Ectodermal cell (in vitro differentiated cells): ENCODE data around the gene WDFY4.

ENCODE experiments used
- H3K27ac ChIP-seq: 2 replicates; pipeline ENCODE4 v1.7.0; 2013; ENCODE audit warnings: mild to moderate bottlenecking, low read depth, low read length; ENCODE audit not compliant: insufficient read depth, poor library complexity, severe bottlenecking
- H3K27me3 ChIP-seq: 2 replicates; pipeline ENCODE4 v1.7.0; 2013; ENCODE audit warnings: mild to moderate bottlenecking, low read length; ENCODE audit not compliant: insufficient read depth, control insufficient read depth, poor library complexity, severe bottlenecking
- H3K36me3 ChIP-seq: one replicate; pipeline ENCODE4 v1.7.0; 2013; ENCODE audit warnings: low read length; ENCODE audit not compliant: control insufficient read depth, insufficient read depth
- H3K4me1 ChIP-seq: one replicate; pipeline ENCODE4 v1.7.0; 2013; ENCODE audit warnings: low read length; ENCODE audit not compliant: control insufficient read depth, insufficient read depth
- H3K4me3 ChIP-seq: 2 replicates; pipeline ENCODE4 v1.7.0; 2013; ENCODE audit warnings: low read depth, low read length, control low read depth; ENCODE audit not compliant: insufficient read depth
- H3K9me3 ChIP-seq: 2 replicates; pipeline ENCODE4 v1.7.0; 2013; ENCODE audit warnings: mild to moderate bottlenecking, low read length, moderate library complexity; ENCODE audit not compliant: control insufficient read depth
- WGBS, 2 experiments: methylation state at CpG; one replicate each; pipeline ENCODE4 v1.1.7; 2013; ENCODE audit warnings: missing lambda C conversion rate in 2 of 2; 5-methylcytosine and 5-hydroxymethylcytosine counted together

The WDFY4 gene

DNA sequence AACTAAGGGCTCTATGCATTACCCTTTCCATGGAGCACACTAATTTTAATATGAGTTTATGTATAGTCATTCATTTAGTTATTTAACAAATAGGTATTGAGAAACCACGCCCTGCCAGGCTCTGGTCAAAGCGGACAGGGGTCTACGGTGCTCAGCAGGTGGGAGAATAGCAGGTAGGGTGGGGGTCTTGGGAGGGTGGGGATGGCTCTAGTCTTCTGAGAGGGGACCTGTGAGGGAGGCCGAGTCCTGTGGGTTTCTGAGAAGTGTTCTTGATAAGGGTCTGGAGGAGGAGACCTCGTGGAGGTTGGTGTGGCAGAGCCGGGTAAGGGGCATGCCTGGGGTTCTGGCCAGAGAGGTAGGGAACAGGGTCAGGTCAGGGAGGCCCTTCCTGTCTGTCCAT, 1.1 kb downstream of the WDFY4 start:
- Histone ChIP-seq H3K27me3 (no peaks in the 10 kb centered on the region), H3K4me1 (no peaks in the 10 kb centered on the region), H3K4me3 (no peak overlapping the region), H3K27ac (no peak overlapping the region), H3K36me3 (no peaks in the 10 kb centered on the region), H3K9me3 (no peaks in the 10 kb centered on the region)
- 90 to 98% methylated on average over 6 of the region's 6 CpGs for WGBS, 2 experiments

DNA sequence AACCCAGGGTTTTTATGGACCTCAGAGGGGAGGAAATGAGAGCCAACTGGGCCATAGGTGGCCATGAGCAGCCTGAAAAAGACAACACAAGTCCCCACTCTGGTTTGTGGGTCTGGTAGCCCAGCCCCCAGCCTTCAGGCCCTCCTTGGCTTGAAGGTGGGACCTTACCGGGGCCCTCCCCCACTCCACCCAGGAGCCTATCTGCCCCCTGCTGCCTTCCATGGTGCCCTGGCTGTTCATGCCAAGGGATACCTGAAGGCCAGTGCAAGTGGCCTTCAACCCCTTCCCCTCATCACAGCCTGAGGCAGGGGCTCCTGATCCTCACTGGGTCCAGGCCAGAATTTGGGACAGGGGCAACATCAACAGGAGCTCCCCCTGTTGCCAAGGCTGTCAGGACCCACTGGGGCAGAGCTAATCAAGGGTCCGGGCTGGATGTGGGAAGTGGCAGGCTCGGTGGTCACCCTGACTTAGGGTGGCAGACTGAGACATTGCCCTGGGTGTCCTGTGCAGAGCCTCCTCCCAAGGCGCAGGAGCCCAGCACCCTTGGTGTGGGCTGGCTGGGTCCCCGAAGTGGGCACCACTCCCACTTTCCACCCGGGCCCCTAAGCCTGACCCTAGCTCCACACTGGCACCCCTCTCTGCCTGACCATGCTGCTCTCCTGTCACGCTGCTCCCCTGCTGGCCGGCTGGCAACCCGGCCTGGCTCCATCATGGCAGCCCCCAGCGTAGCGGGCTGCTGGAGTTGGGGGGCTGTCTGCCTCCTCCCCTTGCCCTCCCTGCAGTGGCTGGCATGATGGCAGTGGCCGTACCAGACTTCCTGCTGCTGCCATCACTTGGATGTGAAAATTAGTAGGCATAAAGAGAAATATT, 6.4 kb downstream of the WDFY4 start:
- WGBS, 2 experiments = 90 to 91% methylated on average over 12 of the region's 12 CpGs
- H3K4me3 ChIP-seq = no peak overlapping the region
- H3K36me3 ChIP-seq = no peaks in the 10 kb centered on the region
- H3K27ac ChIP-seq = no peak overlapping the region
- H3K27me3 ChIP-seq = no peaks in the 10 kb centered on the region
- H3K4me1 ChIP-seq = no peaks in the 10 kb centered on the region
- H3K9me3 ChIP-seq = no peaks in the 10 kb centered on the region

DNA sequence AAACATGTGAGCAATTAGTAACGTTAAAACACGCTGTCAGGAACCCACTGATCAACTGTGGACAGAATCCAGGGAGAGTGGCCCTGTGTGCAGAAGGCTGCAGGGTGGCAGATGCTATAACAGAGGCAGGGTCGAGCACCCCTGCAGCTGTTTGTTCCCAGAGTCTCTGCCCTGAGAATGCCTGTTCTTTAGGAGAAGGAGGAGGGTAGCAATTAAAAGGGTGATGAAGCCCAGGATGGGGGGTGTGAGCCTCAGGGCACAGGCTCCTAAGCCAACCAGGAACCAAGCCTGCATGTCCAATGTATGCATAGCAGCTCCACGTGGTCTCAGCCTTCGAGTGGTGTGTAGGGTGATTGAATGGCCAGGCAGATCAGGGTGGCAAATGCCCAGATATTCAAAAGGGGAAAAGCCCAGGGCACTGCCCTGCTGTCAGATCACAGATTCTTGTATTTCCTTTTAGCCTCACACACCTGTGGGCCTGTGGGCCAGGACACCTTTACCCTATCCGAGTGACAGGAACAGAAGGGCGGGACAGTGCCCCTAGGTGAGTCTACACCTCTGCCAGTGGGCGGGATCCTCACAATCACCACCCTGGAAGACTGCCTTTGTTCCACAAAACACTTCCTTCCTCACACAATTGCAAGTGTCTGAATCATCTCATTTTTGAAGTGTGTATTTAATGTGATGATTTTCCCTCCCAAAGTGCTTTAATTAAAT, 7.3 kb downstream of the WDFY4 start:
- H3K9me3 ChIP-seq = no peaks in the 10 kb centered on the region
- H3K27me3 ChIP-seq = no peaks in the 10 kb centered on the region
- H3K4me1 ChIP-seq = no peaks in the 10 kb centered on the region
- 71 to 80% methylated on average over 8 of the region's 8 CpGs for WGBS, 2 experiments
- H3K36me3 ChIP-seq = no peaks in the 10 kb centered on the region
- no peak overlapping the region for H3K4me3 ChIP-seq
- H3K27ac ChIP-seq = no peak overlapping the region

DNA sequence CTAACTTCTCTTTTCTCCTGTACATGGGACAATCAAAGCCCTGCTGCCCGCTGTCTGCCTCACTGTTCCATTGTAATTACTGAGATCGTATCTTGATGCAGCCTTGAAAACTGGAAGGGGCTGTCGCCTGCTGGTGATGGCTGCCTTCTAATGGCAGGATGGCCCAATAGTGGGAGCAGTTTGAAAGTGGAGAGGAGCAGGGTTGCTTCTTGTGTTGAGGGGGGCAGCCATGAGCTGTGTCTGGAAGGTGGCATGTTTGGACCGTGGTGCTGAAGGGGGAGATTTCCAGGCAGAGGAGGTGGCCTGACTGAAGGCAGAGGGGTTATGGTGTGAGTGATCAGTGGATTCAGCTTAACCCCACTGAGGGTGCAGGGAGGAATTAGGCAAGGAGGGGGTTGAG, 8.1 kb downstream of the WDFY4 start:
- H3K4me3 ChIP-seq = no peak overlapping the region
- 87 to 90% methylated on average over 4 of the region's 4 CpGs for whole genome bisulfite sequencing, 2 experiments
- no peak overlapping the region for H3K27ac ChIP-seq
- no peaks in the 10 kb centered on the region for H3K9me3 ChIP-seq
- H3K4me1 ChIP-seq = no peaks in the 10 kb centered on the region
- H3K27me3 ChIP-seq = no peaks in the 10 kb centered on the region
- no peaks in the 10 kb centered on the region for H3K36me3 ChIP-seq

DNA sequence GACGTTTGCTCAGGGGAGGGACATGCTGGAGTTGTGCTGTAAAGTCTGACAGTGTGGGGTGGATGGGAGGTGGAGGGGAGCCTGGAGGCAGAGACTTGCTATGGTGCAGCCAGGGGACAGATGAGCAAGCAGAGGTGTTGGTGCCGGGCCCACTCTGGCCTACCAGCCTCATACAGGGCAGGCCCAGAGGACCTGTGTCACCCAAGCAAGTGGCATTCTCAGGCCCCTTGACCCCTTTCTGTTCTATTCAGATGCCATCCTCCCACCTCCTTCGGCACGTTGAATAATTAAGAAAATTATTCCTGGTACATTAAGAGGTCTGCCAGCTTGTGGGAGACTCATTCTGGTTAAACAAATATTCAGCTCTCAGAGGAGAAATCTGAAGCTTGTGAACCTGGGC, 8.5 kb downstream of the WDFY4 start:
- Histone ChIP-seq H3K27me3 (no peaks in the 10 kb centered on the region), H3K27ac (no peak overlapping the region), H3K4me3 (no peak overlapping the region), H3K4me1 (no peaks in the 10 kb centered on the region), H3K9me3 (no peaks in the 10 kb centered on the region), H3K36me3 (no peaks in the 10 kb centered on the region)
- WGBS, 2 experiments = 88 to 90% methylated on average over 4 of the region's 4 CpGs

DNA sequence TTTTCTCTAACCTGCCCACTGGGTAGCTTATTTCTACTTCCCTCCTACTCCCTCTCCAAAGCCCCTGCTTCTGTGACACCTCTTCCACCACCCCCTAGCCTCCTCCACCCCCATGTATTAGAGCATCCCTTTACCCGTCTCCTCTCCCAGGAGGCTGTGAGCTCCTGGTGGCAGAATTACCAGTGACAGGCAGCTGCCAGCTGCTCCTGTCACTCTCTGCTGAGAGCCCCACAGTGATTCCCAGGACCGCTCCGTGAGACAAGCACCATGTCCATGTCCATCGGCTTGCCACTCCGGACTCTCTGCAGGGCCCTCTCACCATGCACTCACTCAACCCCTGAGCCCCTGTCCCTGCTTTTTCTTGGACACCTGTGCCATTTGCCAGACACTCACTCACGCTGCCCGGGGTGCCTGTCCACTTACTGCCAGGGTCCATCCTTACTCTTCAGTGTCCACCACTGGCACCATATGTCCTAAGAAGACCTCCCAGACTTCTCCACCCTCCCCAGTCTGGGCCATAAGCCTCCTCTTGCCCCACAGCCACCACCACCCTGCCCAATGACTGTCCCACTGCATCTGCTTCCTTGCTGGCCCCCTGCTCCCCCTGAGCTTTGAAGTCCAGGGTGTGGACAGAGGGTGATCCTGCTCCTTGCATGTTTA, 9.8 kb downstream of the WDFY4 start:
- Histone ChIP-seq H3K4me1 (no peaks in the 10 kb centered on the region), H3K36me3 (no peaks in the 10 kb centered on the region), H3K27ac (no peak overlapping the region), H3K9me3 (no peaks in the 10 kb centered on the region), H3K4me3 (no peak overlapping the region), H3K27me3 (no peaks in the 10 kb centered on the region)
- WGBS, 2 experiments = 88 to 91% methylated on average over 7 of the region's 7 CpGs

DNA sequence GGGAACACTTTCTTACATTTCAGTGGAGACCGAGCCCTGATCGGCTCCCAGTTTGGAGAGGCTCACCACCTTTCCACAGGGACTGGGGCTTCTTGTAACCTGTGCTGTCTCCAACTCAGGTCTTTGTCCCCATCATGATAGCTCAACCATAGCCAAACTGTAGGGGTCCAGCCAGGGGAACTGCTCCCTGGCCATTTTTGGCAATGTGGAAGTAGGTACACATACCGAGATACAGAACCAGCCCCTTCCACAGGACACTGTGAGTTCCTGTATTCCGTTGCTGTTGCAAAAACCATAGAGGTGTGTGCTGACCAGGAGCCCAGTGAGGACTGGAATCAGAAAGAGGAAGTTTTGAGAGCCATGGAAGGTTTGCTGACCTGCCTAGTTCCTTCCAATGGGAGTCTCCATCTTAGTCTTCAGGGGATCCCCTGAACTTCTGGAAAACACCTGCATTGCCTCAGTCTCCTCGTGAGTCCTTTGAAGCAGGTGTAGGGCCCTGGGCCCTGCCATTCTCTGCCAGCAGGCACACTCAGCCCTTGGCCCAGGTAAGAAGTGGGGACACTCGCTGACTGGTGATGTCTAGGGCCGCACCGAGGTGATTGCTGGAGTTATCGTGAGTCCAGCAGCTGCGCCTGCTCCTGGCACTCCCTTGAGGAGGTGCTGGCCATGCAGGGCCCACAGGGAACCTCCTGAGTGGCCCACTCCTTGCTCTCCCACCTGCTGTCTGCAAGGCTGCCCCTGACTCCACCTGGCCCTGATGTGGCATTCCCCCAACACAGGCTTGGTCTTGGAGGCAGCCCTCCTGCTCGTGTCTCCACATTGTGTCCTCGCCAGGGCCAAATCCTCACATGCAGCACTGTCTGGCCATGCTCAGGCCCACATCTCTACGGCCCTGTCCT, 11.2 kb downstream of the WDFY4 start:
- H3K9me3 ChIP-seq = no peaks in the 10 kb centered on the region
- no peak overlapping the region for H3K4me3 ChIP-seq
- H3K27me3 ChIP-seq = no peaks in the 10 kb centered on the region
- no peaks in the 10 kb centered on the region for H3K4me1 ChIP-seq
- WGBS, 2 experiments = 94% methylated on average over 13 of the region's 13 CpGs
- no peaks in the 10 kb centered on the region for H3K36me3 ChIP-seq
- H3K27ac ChIP-seq = no peak overlapping the region

DNA sequence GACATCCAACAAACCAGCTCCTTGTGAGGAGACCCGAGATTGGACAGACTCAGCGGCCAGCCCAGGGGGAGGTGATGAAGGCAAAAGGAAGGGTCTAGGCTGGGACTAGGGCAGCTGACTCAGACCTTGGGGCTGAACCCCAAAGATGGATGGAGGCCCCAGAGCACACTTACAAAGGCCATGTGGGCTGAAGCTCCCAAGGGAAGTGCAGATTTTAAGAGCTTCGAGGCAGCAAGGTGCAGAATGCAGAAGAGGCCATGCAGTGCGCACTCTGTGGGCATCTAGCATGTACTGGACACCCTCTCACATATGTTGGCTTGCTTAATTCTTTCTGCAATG, 11.8 kb downstream of the WDFY4 start:
- Histone ChIP-seq H3K27me3 (no peaks in the 10 kb centered on the region), H3K4me1 (no peaks in the 10 kb centered on the region), H3K36me3 (no peaks in the 10 kb centered on the region), H3K27ac (no peak overlapping the region), H3K9me3 (no peaks in the 10 kb centered on the region), H3K4me3 (no peak overlapping the region)
- WGBS, 2 experiments = 92 to 95% methylated on average over 4 of the region's 4 CpGs

DNA sequence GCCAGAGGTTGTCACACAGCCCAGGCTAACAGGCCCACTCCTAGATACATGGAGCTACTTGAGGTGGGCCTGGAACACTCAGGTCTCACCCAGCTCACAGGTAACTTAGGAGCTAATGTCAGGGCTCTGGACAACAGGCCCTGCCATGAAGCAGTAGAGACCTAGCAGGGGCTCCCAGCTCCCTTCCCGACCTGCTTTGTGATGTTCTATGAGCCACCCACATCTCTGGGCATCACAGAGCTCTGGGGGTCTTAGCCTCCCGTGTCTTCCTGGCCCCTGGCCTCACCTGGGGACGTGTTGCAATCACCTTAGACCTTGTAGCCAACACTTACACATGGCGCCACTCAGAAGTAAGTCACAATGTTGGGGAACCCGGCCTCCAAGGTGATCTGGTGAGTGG, 12.4 kb downstream of the WDFY4 start:
- no peaks in the 10 kb centered on the region for H3K36me3 ChIP-seq
- no peaks in the 10 kb centered on the region for H3K4me1 ChIP-seq
- no peaks in the 10 kb centered on the region for H3K9me3 ChIP-seq
- WGBS, 2 experiments = 92 to 95% methylated on average over 5 of the region's 5 CpGs
- no peaks in the 10 kb centered on the region for H3K27me3 ChIP-seq
- no peak overlapping the region for H3K4me3 ChIP-seq
- no peak overlapping the region for H3K27ac ChIP-seq
